CD4-positive, alpha-beta T cell treated with Interleukin-2 at 100 ng/mL for 4 hours (primary cell): ENCODE data around the gene DTWD1.
"Not testable (repeated sequence)": the region's sequence is repeated elsewhere in the genome, so short reads cannot be mapped to it uniquely, and the experiment has no call there.

ENCODE experiments used
- DNase-seq: peaks from one replicate; pipeline ENCODE4 v3.0.0-alpha.2; 2020; ENCODE audit warnings: low spot score

Gene DTWD1, protein sequence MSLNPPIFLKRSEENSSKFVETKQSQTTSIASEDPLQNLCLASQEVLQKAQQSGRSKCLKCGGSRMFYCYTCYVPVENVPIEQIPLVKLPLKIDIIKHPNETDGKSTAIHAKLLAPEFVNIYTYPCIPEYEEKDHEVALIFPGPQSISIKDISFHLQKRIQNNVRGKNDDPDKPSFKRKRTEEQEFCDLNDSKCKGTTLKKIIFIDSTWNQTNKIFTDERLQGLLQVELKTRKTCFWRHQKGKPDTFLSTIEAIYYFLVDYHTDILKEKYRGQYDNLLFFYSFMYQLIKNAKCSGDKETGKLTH

GRCh38 chr15:49620658-49621368 lies at the start of gene DTWD1, which contains the start of gene FAM227B:
TSS of gene DTWD1 (plus strand) at chr15:49621048. CDS start at chr15:49625168, 4,120 bp downstream.
TSS of gene FAM227B (minus strand) at chr15:49620818. CDS start at chr15:49615171, 5,647 bp downstream.
- DNase-seq, result peak; percentile 95

DNA sequence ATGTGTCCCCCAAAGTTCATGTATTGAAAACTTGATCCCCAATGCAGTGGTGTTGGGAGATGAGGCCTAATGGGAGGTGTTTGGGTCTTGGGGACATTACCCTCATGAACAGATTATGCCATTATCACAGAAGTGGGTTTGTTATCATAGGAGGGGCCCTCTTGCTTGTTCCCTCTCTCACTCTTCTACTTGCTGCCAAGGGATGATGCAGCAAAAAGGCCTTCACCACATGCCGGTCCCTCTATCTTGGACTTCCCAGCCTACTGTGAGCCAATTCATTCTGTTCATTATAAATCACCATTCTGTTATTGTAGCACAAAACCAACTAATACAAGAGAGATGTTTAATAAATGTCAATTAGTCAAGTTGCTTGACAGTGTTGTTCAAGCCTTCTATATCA lies 47.4 kb upstream of the DTWD1 start:
- no peak for DNase-seq

- no peak for DNase-seq
Measured at GRCh38 chr15:49589030-49589429, 31.8 kb upstream of the DTWD1 start.

DNA sequence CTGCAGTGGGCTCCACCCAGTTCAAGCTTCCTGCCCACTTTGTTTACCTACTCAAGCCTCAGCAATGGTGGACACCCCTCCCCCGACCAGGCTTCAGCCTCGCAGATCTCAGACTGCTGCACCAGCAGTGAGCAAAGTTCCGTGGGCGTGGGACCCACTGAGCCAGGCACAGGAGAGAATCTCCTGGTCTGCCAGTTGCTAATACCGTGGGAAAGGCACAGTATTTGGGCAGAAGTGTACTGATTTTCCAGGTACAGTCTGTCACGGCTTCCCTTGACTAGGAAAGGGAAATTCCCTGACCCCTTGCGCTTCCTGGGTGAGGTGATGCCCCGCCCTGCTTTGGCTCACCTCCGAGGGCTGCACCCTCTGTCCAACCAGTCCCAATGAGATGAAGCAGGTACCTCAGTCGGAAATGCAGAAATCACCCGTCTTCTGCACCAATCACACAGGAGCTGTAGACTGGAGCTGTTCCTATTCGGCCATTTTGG lies 28.0 kb upstream of the DTWD1 start:
- DNase-seq, result not testable (repeated sequence)

DNA sequence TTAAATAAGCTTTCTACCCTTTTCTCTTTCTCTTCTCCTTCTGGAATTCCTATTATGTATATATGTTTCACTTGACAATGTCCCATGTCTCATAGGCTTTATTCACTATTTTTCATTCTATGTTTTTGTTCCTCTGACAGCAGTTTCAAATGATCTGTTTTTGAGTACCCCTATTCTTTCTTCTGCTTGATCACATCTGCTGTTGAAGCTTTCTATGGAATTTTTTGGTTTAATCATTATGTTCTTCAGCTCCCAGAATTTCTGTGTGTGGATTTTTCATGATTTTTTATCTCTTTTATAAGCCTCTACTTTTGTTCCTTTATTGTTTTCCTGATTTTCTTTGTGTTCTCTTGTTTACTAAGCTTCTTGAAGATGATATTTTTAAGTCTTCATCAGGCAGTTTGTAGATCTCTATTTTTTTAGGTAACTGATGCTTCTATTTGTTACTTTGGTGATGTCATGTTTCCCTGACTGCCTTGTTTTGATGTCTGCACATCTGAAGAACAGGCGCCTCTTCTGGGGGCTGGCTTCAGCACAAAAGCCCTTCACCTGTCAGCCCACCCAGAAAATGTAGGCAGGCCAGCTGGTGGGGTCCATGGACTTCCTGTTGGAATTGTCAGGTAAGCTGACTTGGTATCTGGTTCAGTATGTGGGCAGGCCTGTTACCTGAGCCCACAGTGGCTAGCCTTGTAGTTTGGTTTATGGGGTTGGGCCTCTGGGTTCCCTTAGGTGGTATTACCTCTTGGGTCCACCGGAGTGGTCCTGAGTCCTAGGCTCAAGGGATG lies 16.0 kb upstream of the DTWD1 start:
- no peak for DNase-seq

- DNase-seq, result no peak
Measured at GRCh38 chr15:49605588-49605987, 15.3 kb upstream of the DTWD1 start.

- no peak for DNase-seq
Measured at GRCh38 chr15:49606594-49606993, 14.3 kb upstream of the DTWD1 start.

DNA sequence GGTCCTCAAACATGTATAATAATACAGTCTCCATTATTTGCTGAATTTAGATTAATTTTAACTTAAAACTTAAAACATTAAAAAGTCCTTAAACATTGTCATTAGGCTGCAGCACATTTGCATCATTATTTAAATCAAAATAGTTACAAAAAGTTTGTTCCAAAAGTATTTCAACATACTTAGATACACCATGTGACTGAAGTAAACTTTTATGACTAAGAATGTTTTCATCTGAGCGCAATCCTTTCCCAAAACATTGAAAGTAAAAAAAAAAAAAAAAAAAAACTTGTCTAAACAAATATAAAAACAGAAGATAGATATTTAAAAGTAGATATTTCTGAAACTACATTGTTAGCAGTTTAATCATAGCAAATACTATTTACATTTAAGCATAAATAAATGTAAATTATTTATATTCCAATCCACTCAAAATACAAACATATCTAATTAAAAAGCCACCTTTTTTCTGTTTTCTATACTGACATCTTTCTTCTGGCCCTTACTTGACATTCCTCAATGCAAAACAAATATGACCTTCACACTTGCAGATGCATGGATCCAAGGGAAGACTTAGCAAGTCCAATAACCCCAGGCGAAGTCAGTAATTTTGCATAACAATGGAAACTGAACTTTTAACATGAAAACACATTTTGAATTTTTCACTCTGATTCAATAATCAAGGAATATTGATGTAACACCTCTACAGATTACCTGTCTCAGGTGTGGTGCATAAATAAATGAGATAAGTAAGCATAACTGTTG lies 10.5 kb upstream of the DTWD1 start:
- DNase-seq, result no peak

- DNase-seq, result not testable (repeated sequence)
Measured at GRCh38 chr15:49612240-49612639, 8.6 kb upstream of the DTWD1 start.

DNA sequence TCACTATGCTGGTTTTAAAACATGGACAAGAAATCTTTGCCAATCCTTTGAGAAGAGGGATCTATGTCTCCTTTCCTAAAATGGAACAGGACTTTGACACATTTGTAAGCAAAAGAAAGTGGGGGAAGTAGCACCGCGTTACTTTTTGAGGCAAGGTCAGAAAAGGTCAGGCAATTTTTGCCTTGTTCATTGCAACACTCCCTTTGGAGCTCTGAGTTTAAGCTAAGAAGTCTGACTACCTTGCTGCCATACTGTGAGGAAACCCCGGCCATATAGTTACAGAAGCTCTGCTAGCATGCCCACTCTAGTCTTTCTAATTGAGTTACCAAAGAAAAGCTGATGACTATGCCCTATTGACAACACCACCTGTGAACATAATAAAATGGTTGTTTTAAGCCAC lies 1.6 kb upstream of the DTWD1 start:
- DNase-seq, result no peak

- DNase-seq, result peak; percentile 19
Measured at GRCh38 chr15:49620199-49620598, 649 bp upstream of the DTWD1 start.

GRCh38 chr15:49621401-49621811 lies 558 bp downstream of the DTWD1 start:
- DNase-seq, result no peak

- no peak for DNase-seq
Measured at GRCh38 chr15:49621887-49622286, 1.0 kb downstream of the DTWD1 start.

DNA sequence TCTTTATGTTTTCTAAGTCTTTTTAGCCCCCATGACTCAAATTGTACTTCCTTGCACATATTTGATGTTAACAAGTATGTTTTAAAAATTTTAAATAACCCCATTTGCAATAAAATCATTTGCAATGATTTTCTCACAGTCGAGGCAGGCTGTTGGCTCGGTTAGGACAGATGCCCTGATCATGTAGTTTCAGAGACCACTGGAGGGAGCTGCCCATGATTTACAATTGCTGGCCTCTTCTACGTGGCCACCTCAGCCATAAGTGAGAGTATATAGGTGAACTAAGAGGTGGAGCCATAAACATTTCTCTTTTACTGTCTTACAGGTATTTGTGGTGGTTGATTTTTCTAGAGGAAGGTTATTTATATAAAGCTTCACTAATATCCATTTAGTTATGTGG lies 1.7 kb downstream of the DTWD1 start:
- no peak for DNase-seq

DNA sequence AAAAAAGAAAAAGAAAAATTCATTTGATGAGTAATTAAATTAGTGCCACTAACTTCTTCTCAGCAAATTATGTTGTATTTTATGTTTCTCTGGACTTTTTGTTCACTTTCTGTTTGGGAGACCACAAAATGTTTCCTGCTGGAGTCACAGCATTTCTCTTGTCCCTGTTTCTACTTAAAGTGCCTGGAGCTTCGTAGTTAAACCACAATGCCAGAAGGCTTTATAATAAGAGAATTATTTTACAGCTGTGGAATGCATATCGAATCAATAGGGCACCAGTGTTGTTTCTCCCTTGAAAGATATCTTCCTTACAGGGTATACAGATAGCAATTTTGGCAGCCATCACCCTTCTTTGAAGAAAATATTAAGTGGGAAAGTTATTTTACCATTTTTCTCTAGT lies 3.2 kb downstream of the DTWD1 start:
- DNase-seq, result no peak

DNA sequence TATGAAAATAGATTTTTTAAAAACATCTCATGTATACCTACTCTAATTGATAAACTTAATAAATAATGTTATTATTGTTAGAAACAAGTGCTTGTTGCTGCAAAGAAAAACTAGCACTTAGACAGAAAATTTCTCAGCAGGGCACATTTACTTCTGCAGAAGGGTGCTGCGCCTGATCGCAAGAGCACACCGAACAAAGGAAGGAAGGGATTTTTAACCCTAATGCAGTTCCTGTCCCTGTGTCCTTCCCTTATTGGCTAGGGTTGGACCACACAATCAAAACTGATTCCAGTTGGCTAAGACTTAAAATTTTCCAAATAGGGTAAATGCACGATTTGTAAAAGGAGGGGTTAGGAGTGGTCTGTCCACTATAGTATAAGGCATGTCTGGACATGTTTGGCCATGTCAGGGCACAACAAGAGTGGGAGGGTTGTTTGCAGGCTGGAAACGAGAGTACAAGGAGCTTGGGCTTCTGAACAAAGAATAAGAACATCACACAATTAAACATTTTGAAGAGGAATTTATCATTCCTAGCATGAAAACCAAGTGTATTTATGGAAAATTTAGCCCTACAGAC lies 4.7 kb downstream of the DTWD1 start:
- DNase-seq, result no peak

DNA sequence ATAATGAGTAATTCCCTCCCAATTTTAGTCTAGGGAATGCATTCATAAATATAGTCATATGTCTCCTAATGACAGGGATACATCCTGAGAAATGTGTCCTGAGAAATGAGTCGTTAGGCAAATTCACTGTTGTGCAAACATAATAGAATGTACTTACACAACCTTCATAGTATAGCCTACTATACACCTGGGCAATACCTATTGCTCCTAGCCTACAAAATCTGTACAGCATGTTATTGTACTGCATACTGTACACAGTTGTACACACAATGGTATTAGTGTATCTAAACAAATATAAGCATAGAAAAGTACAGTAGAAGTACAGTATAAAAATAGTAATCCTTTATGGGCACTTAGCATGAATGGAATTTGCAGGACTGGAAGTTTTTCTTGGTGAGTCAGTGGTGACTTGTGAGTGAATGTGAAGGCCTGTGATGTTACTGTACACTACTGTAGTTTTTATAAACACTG lies 6.6 kb downstream of the DTWD1 start:
- DNase-seq, result no peak

- no peak for DNase-seq
Measured at GRCh38 chr15:49628379-49628778, 7.5 kb downstream of the DTWD1 start.

GRCh38 chr15:49637857-49638256 lies 17.0 kb downstream of the DTWD1 start:
- no peak for DNase-seq

DNA sequence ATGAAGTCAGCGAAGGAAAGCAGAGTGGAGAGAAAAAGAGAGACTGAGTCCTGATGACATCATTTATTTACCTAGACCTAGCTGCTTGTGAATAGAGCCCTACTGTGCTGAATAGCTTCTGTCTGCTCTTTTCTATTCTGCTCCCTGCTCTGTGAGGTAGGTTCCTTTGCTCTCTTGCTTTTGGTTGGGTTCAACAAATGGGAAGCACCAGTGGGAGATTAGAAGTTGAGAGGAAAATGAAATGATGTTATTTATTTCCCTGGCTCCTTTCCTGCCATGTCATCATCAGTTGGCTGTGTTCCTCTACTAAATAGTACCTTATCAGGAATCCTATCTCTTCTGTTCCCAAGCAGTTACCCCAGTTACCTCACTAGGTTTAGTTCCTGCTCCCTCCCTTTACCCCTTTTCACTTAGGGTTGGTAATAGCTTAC lies 23.5 kb downstream of the DTWD1 start:
- DNase-seq, result no peak

- no peak for DNase-seq
Measured at GRCh38 chr15:49645277-49645676, 24.4 kb downstream of the DTWD1 start.
